ENCODE measurements around the gene TBC1D1. TPM values are rescaled to one million over a fixed set of nuclear protein-coding genes. Genes with fewer than 3 reads are reported as not detected.
"Not testable (repeated sequence)": the region's sequence is repeated elsewhere in the genome, so short reads cannot be mapped to it uniquely, and the experiment has no call there.

The TBC1D1 gene
- total RNA-seq, 2 donors from 2014 or later, result 58.0 to 68.7 TPM

DNA sequence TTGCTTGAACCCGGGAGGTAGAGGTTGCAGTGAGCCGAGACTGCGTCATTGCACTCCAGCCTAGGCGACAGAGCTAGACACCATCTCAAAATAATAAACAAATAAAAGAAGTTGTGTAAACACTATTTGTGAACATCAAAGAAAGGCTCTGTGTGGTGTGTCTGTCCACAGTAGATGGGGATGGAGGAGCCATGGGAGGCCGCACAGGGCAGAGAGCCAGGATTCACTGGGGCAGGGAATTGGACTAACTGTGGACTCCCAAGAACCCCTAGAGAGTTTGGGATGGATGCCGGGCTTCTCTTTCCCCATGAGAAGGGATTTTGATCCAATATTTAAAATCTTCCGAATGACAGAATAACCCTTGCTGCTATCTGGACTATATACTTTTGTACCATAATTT lies 26.5 kb downstream of the TBC1D1 start:
- peaks cover 8% of the 10 kb centered on the region for H3K4me1 Mint-ChIP-seq (ENCODE audit: low read depth)
- DNase-seq, result no peak
- H3K9me3 Mint-ChIP-seq, result no peaks in the 10 kb centered on the region
- peaks cover 3% of the 10 kb centered on the region in 2 donors for H3K36me3 Mint-ChIP-seq (ENCODE audit: insufficient read depth in 2 of 2)
- H3K27me3 Mint-ChIP-seq (ENCODE audit: low read depth), result no peaks in the 10 kb centered on the region
- no peak for ATAC-seq (replicated peaks in 1 of 2)
- no peak overlapping the region for H3K27ac Mint-ChIP-seq
- no peak overlapping the region for H3K4me3 Mint-ChIP-seq

DNA sequence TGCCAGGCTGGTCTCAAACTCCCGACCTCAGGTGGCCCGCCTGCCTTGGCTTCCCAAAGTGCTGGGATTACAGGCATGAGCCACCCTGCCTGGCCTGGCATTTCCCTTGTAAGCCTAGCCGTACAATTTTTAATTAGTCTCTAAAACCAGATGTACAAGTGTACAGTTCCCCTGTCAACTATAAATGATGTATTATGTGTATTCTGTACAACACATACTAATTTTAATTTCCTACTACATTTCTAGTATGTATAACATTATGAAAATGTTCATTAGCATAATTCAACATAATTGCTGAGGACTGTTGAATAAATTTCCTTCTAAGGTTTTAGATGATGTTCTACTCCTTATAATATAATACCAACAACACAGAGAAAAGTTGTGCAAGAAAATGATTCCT lies 27.8 kb downstream of the TBC1D1 start:
- Mint-ChIP-seq H3K36me3 (ENCODE audit: insufficient read depth in 2 of 2) (peaks cover 3% of the 10 kb centered on the region in 2 donors), H3K27ac (no peak overlapping the region), H3K9me3 (peaks cover 0 to 3% of the 10 kb centered on the region in 2 donors), H3K4me3 (no peak overlapping the region), H3K4me1 (ENCODE audit: low read depth) (peaks cover 11% of the 10 kb centered on the region), H3K27me3 (ENCODE audit: low read depth) (no peaks in the 10 kb centered on the region)
- ATAC-seq (replicated peaks in 1 of 2) (no peak), DNase-seq (no peak)

DNA sequence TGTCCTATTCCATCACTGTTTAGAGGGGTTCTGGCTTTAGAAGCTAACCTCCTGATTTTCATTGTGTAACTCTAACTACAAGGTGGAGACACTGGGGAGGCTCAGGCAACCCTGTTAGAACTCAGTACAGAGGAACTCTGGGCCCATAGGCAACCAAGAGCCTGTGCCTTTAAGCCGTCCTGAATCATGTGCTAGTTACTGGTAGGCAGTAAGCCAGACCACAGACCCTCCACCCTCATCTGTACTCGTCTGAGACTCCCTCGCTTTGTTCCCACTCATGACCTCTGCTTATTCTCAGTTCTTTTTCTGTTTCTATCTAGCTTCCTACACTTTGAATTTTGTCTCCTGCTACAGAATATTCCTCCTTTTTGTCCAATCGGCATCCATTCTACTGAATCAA lies 31.4 kb downstream of the TBC1D1 start:
- no peaks in the 10 kb centered on the region for H3K27me3 Mint-ChIP-seq (ENCODE audit: low read depth)
- peaks cover 1 to 3% of the 10 kb centered on the region in 2 donors for H3K36me3 Mint-ChIP-seq (ENCODE audit: insufficient read depth in 2 of 2)
- peak overlapping the region; percentile 16 for H3K27ac Mint-ChIP-seq
- H3K9me3 Mint-ChIP-seq, result peaks cover 0 to 3% of the 10 kb centered on the region in 2 donors
- peaks cover 11% of the 10 kb centered on the region for H3K4me1 Mint-ChIP-seq (ENCODE audit: low read depth)
- no peak overlapping the region for H3K4me3 Mint-ChIP-seq
- DNase-seq, result peak in 1 of 2 donors; percentile 12
- ATAC-seq (replicated peaks in 1 of 2), result peak in 1 of 2 donors; percentile 76

DNA sequence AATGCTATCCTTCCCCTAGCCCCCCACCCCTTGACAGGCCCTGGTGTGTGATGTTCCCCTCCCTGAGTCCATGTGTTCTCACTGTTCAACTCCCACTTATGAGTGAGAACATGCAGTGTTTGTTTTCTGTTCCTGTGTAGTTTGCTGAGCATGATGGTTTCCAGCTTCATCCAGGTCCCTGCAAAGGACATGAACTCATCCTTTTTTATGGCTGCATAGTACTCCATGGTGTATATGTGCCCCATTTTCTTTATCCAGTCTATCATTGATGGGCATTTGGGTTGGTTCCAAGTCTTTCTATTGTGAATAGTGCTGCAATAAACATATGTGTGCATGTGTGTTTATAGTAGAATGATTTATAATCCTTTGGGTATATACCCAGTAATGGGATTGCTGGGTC lies 32.2 kb downstream of the TBC1D1 start:
- H3K4me1 Mint-ChIP-seq (ENCODE audit: low read depth), result peaks cover 13% of the 10 kb centered on the region
- not testable (repeated sequence) for DNase-seq; H3K27ac Mint-ChIP-seq; H3K36me3 Mint-ChIP-seq (ENCODE audit: insufficient read depth in 2 of 2); H3K27me3 Mint-ChIP-seq (ENCODE audit: low read depth); H3K4me3 Mint-ChIP-seq; ATAC-seq (replicated peaks in 1 of 2); H3K9me3 Mint-ChIP-seq

DNA sequence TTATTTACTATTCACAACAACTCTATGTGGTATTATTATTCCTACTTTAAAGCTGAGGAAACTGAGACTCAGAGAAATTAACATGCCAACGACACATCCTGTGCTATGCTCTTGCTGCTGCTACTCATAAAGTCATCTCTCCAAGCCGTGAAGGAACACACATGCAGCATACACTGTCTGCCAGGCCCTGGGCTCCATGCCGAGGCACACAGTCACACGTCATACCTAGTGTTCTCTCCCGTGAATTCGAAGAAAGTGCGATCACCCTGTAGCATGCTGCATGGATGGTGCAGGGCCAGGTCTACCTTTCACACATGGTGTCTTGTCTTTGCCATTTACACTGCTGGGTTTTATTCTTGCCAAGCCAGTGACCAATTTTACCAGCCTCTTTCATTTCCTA lies 34.1 kb downstream of the TBC1D1 start:
- Mint-ChIP-seq H3K9me3 (peaks cover 0 to 3% of the 10 kb centered on the region in 2 donors), H3K27me3 (ENCODE audit: low read depth) (no peaks in the 10 kb centered on the region), H3K4me3 (no peak overlapping the region), H3K4me1 (ENCODE audit: low read depth) (peaks cover 31% of the 10 kb centered on the region), H3K27ac (no peak overlapping the region), H3K36me3 (ENCODE audit: insufficient read depth in 2 of 2) (peaks cover 1 to 3% of the 10 kb centered on the region in 2 donors)
- DNase-seq, result no peak
- ATAC-seq (replicated peaks in 1 of 2), result no peak

DNA sequence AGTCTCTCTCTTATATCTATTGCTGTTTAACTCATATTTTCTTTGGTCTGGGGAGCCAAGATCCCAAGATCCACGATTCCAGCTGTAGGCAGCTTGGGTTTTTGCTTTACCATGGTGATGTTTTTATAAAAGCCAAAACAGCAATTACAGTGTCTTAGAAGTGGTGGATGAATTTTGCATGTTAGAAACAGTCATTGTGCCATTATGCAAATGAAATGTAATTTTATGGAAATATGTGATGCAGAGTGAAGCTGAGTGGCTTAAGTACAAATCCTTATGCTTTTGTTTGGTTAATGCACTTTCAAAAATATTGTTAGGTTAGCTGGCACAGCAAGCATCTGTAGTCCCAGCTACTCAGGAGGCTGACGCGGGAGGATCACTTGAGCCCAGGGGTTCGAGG lies 36.5 kb downstream of the TBC1D1 start:
- Mint-ChIP-seq H3K9me3 (peaks cover 0 to 3% of the 10 kb centered on the region in 2 donors), H3K27me3 (ENCODE audit: low read depth) (no peaks in the 10 kb centered on the region), H3K36me3 (ENCODE audit: insufficient read depth in 2 of 2) (no peaks in the 10 kb centered on the region), H3K27ac (no peak overlapping the region), H3K4me3 (no peak overlapping the region), H3K4me1 (ENCODE audit: low read depth) (peaks cover 27% of the 10 kb centered on the region)
- no peak for ATAC-seq (replicated peaks in 1 of 2)
- no peak for DNase-seq

DNA sequence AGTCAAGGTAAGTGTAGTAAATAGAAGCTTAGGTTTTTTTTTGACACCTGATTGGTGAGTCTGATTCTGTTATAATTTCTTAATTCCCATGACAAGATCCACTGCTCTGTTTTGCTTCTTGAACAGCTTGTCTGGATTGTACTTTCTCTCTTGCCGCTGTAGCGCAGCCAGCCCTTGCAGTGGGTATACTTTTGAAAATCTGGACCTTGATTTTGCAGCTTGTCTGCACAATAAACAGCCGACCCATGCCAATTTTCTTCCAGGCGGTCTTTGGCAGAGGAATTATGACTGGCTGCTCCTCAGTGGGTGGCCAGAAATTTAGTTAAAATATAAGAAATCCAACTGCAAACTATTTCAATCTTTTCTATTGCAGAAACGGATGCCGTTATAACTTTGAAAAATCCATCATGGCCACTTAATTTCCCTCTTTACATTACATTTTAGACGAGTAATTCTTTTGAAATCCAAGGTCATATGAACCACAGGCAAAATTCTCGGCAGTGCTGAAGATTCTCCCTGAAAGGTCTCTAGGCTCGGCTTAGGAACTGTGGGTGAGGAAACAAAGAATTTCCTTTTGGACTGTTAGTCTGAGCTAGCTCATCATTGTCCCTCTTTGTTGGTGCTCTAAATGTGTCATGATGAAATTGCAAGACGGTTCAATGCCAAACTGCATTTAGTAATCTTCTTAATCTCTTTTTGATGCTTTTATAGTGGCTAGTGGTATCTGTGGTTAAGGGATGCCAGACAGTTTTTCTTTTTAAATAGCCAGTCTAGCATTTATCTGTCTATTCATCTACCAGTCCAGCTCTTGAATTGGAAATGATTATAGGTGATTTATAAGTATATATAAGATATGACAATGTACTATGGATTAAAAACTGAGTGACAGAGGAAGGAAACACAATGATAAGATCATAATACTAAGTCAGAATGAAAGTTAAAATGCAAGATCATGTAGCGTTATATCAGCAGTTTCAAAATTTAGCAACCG lies 37.8 kb downstream of the TBC1D1 start:
- H3K4me1 Mint-ChIP-seq (ENCODE audit: low read depth), result peaks cover 24% of the 10 kb centered on the region
- peak overlapping the region; percentile 59 for H3K27ac Mint-ChIP-seq
- ATAC-seq (replicated peaks in 1 of 2) (peak; percentile 68 to 72), DNase-seq (no peak)
- peak overlapping the region in 1 of 2 donors; percentile 47 for H3K4me3 Mint-ChIP-seq
- peaks cover 2% of the 10 kb centered on the region in 2 donors for H3K36me3 Mint-ChIP-seq (ENCODE audit: insufficient read depth in 2 of 2)
- H3K9me3 Mint-ChIP-seq, result no peaks in the 10 kb centered on the region
- no peaks in the 10 kb centered on the region for H3K27me3 Mint-ChIP-seq (ENCODE audit: low read depth)

DNA sequence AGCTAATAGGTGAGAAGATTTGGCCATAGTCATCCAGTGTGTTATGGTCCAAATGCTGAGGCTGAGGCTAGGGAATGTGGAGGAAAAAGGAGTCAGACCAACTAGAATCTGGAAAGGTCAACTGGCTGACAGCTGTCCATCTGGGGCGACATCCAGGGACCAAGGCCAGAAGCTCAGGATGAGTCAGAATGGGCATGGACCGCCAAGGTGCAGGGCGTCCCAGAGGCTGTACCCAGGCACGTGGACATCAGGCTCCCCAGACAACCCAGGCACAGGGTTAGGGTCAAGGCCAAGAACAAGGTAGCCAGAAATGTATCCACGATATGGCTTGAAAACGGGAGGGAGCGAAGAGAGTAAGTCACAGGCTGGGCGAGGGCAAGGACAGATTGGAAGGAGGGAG lies 43.2 kb downstream of the TBC1D1 start:
- peaks cover 0 to 3% of the 10 kb centered on the region in 2 donors for H3K9me3 Mint-ChIP-seq
- H3K27me3 Mint-ChIP-seq (ENCODE audit: low read depth), result no peaks in the 10 kb centered on the region
- DNase-seq (no peak), ATAC-seq (replicated peaks in 1 of 2) (no peak)
- H3K36me3 Mint-ChIP-seq (ENCODE audit: insufficient read depth in 2 of 2), result peaks cover 5 to 9% of the 10 kb centered on the region in 2 donors
- no peak overlapping the region for H3K4me3 Mint-ChIP-seq
- peaks cover 12% of the 10 kb centered on the region for H3K4me1 Mint-ChIP-seq (ENCODE audit: low read depth)
- no peak overlapping the region for H3K27ac Mint-ChIP-seq

DNA sequence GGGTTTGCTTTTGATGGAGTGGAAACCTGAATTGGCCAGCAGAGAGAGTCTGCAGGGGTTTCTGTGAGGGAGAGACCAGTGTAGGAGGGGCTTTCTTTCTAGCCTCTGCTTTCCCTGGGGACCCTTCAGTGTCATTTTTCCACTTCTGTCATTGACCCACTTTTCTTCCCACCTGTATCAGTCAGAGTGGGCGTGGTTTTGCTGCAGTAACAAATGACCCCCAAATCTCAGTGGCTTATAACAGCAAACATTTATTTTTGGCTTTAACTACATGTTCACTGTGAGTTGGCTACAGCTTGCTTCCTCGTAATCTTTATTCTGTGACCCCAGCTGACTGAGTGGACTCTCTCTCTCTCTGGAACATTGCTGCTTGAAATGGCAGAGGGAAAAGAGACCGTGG lies 43.7 kb downstream of the TBC1D1 start:
- Mint-ChIP-seq H3K27me3 (ENCODE audit: low read depth) (no peaks in the 10 kb centered on the region), H3K4me1 (ENCODE audit: low read depth) (peaks cover 7% of the 10 kb centered on the region), H3K36me3 (ENCODE audit: insufficient read depth in 2 of 2) (peaks cover 5 to 9% of the 10 kb centered on the region in 2 donors), H3K4me3 (no peak overlapping the region), H3K27ac (no peak overlapping the region), H3K9me3 (peaks cover 0 to 3% of the 10 kb centered on the region in 2 donors)
- DNase-seq (no peak), ATAC-seq (replicated peaks in 1 of 2) (no peak)

DNA sequence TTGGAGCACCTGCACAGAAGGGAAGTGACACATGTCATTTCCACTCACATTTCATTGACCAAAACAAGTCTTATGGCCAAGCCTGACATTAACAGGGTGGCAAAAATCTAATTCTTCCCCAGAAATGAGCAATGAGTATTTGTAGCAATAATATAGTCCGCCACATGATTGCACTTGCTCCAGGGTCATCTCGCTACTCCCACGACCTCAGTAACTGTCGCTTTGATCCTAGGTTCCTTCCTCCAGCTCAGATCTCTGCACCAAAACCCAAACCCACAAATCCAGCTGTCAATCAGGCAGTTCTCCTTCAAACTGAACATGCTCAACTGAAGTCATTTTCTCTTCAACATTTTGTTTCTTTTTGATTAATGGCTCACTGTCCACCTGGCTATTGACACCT lies 44.1 kb downstream of the TBC1D1 start:
- Mint-ChIP-seq H3K4me3 (no peak overlapping the region), H3K4me1 (ENCODE audit: low read depth) (peaks cover 3% of the 10 kb centered on the region)

DNA sequence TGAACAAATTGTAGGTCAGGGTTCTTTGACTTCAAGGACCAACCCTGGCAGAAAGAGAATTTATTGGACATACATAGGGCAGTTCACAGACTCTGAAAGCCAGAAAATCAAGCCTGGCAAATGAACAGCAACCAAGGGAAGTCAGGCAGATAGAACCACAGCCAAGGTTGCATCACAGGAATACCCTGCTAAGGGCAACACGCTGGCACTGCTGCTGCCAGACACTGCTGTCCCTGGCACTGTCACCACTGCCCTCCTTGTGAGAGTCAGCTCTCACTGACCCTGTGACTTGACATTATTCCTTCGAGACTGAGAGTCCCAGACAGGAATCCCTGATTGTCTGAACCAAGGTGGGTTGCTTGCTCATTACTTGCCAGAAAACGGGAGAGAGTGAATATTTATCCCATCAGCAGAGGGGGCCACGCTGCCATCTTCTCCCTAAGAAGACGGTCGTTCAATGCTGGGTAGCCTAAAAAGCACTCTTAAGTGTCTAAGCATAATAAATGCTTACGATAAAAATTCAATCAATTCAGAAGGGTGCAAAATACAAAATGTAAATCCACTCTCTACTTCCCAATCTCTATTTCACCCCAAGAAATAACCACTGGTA lies 46.1 kb downstream of the TBC1D1 start:
- Mint-ChIP-seq H3K4me3 (no peak overlapping the region), H3K27ac (no peak overlapping the region), H3K4me1 (ENCODE audit: low read depth) (no peaks in the 10 kb centered on the region), H3K36me3 (ENCODE audit: insufficient read depth in 2 of 2) (peaks cover 5 to 9% of the 10 kb centered on the region in 2 donors), H3K27me3 (ENCODE audit: low read depth) (no peaks in the 10 kb centered on the region), H3K9me3 (peaks cover 0 to 3% of the 10 kb centered on the region in 2 donors)
- ATAC-seq (replicated peaks in 1 of 2), result no peak
- DNase-seq, result no peak

More for the DNA sequence above, 44.1 kb downstream of the TBC1D1 start:
- Mint-ChIP-seq H3K36me3 (ENCODE audit: insufficient read depth in 2 of 2) (peaks cover 5 to 9% of the 10 kb centered on the region in 2 donors), H3K27ac (no peak overlapping the region), H3K27me3 (ENCODE audit: low read depth) (no peaks in the 10 kb centered on the region), H3K9me3 (peaks cover 0 to 3% of the 10 kb centered on the region in 2 donors)
- no peak for DNase-seq
- ATAC-seq (replicated peaks in 1 of 2), result no peak

DNA sequence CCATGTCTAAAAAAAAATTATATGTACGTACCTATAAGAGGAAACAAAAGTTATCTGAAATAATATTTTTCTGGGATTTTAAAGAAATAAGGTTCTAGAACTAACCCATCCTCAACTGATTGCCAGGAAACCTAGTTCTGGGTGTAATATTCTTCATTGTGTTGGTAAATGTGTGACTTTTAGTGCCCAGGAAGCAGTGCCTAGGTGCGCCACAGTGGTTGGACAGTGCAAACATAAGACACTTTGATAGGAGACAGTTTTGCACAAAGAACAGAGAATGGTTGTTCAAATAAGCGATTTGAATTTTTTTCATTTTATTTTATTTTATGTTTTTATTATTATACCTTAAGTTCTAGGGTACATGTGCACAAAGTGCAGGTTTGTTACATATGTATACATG lies 47.3 kb downstream of the TBC1D1 start:
- ATAC-seq (replicated peaks in 1 of 2) (no peak), DNase-seq (no peak)
- Mint-ChIP-seq H3K27ac (no peak overlapping the region), H3K4me1 (ENCODE audit: low read depth) (no peaks in the 10 kb centered on the region), H3K9me3 (peaks cover 0 to 3% of the 10 kb centered on the region in 2 donors), H3K27me3 (ENCODE audit: low read depth) (no peaks in the 10 kb centered on the region), H3K36me3 (ENCODE audit: insufficient read depth in 2 of 2) (peaks cover 6 to 9% of the 10 kb centered on the region in 2 donors), H3K4me3 (no peak overlapping the region)

DNA sequence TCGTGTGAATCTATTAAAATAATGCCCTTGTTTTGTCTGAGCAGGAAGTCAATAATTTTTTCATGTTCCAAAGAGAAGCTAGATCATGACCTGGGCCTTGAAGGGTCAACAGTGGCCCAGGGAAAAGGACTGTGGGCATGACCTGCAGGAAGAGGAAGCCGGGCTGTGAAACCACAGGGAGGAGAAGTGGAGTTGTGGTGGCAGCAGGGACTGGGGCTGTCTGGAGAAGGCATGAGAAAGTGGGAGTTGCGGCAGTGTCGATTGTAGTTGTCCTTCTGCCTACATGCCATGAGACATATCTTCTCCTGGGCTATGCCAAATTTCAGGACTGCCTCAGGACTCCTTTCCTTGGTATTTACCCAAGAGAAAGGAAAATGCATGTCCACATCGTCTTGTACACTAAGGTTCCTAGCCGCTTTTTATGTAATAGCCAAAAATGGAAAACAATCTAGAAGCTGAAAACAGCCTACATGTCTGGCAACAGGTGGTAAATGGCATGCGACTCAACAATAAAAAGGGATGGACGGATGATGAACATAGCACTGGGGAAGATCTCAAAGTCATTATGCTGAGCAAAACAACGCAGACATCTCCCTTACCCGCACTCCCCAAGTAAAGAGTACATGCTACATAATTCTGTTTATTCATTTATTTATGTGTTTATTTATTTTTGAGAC lies 55.8 kb downstream of the TBC1D1 start:
- Mint-ChIP-seq H3K4me1 (ENCODE audit: low read depth) (peaks cover 6% of the 10 kb centered on the region), H3K36me3 (ENCODE audit: insufficient read depth in 2 of 2) (peaks cover 0 to 3% of the 10 kb centered on the region in 2 donors), H3K27ac (no peak overlapping the region), H3K4me3 (no peak overlapping the region), H3K9me3 (no peaks in the 10 kb centered on the region), H3K27me3 (ENCODE audit: low read depth) (no peaks in the 10 kb centered on the region)
- no peak for DNase-seq
- ATAC-seq (replicated peaks in 1 of 2), result no peak
